Heart left ventricle (tissue), 16 donors: ENCODE data around the gene TCF20. TPM values are rescaled to one million over a fixed set of nuclear protein-coding genes. Genes with fewer than 3 reads are reported as not detected.
A peak's percentile ranks its signal among the peaks of the same experiment; 100 is the strongest.

Source experiments
- ATAC-seq, 4 donors: fragments of 200-7000 bp; cut with Tn5 transposase; one replicate each; pipeline ENCODE4 v1.9.1; 2020 to 2022; ENCODE audit warnings: moderate library complexity in 4 of 4, mild to moderate bottlenecking in 3 of 4, moderate number of reproducible peaks in 1 of 4
- DNase-seq, 5 donors: peaks; one replicate each; pipeline ENCODE4 v3.0.0-alpha.2; 2020
- H3K27ac ChIP-seq, 12 donors: fragments of 200-600 bp; sonication (generic) in 4 of 12; one replicate each; pipeline versions ENCODE4 v1.5.0 to v1.8.0; 2016 to 2022; ENCODE audit warnings: mild to moderate bottlenecking in 2 of 12
- H3K27me3 ChIP-seq, 9 donors: fragments of 200-600 bp; sonication (generic) in 2 of 9; one replicate each; pipeline versions ENCODE4 v1.5.1 to v1.8.0; 2016 to 2022; ENCODE audit warnings: mild to moderate bottlenecking in 3 of 9
- H3K36me3 ChIP-seq, 9 donors: fragments of 200-600 bp; sonication (generic) in 2 of 9; one replicate each; pipeline versions ENCODE4 v1.5.0 to v1.8.0; 2018 to 2022; ENCODE audit warnings: mild to moderate bottlenecking in 2 of 9
- H3K4me1 ChIP-seq, 12 donors: fragments of 200-600 bp; sonication (generic) in 4 of 12; one replicate each; pipeline versions ENCODE4 v1.5.0 to v1.8.0; 2016 to 2022; ENCODE audit warnings: mild to moderate bottlenecking in 3 of 12
- H3K4me3 ChIP-seq, 12 donors: fragments of 200-600 bp; sonication (generic) in 4 of 12; one replicate each; pipeline versions ENCODE4 v1.5.0 to v1.8.0; 2017 to 2022; ENCODE audit warnings: mild to moderate bottlenecking in 9 of 12, moderate library complexity in 4 of 12
- H3K9me3 ChIP-seq, 12 donors: fragments of 200-600 bp; sonication (generic) in 4 of 12; one replicate each; pipeline versions ENCODE4 v1.5.0 to v1.8.0; 2016 to 2022; ENCODE audit warnings: mild to moderate bottlenecking in 1 of 12
- POLR2A ChIP-seq, 2 donors: fragments of 450-650 bp; IDR thresholded peaks; one replicate each; pipeline ENCODE4 v1.6.1; 2017; ENCODE audit warnings: antibody characterized with exemption in 2 of 2, mild to moderate bottlenecking in 2 of 2, moderate library complexity in 2 of 2
- WGBS, 4 donors: extraction: QIAGEN DNeasy Blood & Tissue Kit in 2 of 4; methylation state at CpG; one replicate each; pipeline versions ENCODE4 v1.1.5 to v1.1.7; 2013 to 2018; 5-methylcytosine and 5-hydroxymethylcytosine counted together
- intact Hi-C, 10 donors: fragments of 100-400 bp; cut with DNase I; formaldehyde crosslinking; loops; one replicate each; pipeline versions ENCODE4 v1.11.1 to v1.14.2; 2022
- polyA plus RNA-seq, 2 donors: library from polyadenylated mRNA; stranded (reverse); fragments of 200-250 nt; gene quantifications; one replicate each; pipeline ENCODE4 v1.2.3, GENCODE V29; 2013
- total RNA-seq, 9 donors: library from RNA; depleted of rRNA in 2 of 9; stranded (reverse); fragments of >200 nt in 2 of 9; fragmentation: NEBNext Ultra II Directional in 3 of 9; extraction: Animal tissue kit (Norgen Biotek cat#: 25700) in 3 of 9; gene quantifications; one replicate each; pipeline versions ENCODE4 v1.1.0 to v1.2.4, GENCODE V29; 2016 to 2023
- TF ChIP-seq, protein P1 (sequence below), 12 donors: fragments of 200-600 bp; sonication (generic) in 4 of 12; IDR thresholded peaks; one replicate each; pipeline versions ENCODE4 v1.5.0 to v1.8.0; 2018 to 2022; ENCODE audit warnings: antibody characterized with exemption in 12 of 12, mild to moderate bottlenecking in 5 of 12
- donor health status: ischemic (EF 13 %, LVEDD 7.1; RV severe dilation, severe dysfunction).
- donor health status: healthy with polysubstance abuse.
- donor health status: DM: no; HTN: yes; CAD: no.
- donor health status: DM: no; HTN: no; CAD: no.
- donor health status: ischemic (EF 25% LVEDD 6.9; RV normal size, moderate dysfunction).
- donor health status: ischemic (EF 25% LVEDD 5.7; RV mildly dilated, moderate dysfunction).
- donor health status: healthy.
- donor health status: DM: yes; HTN: yes; CAD: no.
- donor health status: ischemic (EF 35%, LVEDD 5.7; RV mildly dilated, moderate dysfunction).
- donor health status: nonischemic (EF 11% LVEDD 7.7; RV severe dilation, severe dysfunction).
- donor health status: DM: yes; HTN: yes; CAD: no.
- donor health status: PGD.
- donor health status: ischemic (EF 29% LVEDD 5.4; RV normal size, mild dysfunction).
- donor health status: nonischemic (EF 23%, LVEDD 6.1; RV moderate dilation, normal function).

Gene TCF20
- total and polyA plus RNA-seq, 11 donors = 5.2 to 25.7 (median 15.7) TPM

DNA sequence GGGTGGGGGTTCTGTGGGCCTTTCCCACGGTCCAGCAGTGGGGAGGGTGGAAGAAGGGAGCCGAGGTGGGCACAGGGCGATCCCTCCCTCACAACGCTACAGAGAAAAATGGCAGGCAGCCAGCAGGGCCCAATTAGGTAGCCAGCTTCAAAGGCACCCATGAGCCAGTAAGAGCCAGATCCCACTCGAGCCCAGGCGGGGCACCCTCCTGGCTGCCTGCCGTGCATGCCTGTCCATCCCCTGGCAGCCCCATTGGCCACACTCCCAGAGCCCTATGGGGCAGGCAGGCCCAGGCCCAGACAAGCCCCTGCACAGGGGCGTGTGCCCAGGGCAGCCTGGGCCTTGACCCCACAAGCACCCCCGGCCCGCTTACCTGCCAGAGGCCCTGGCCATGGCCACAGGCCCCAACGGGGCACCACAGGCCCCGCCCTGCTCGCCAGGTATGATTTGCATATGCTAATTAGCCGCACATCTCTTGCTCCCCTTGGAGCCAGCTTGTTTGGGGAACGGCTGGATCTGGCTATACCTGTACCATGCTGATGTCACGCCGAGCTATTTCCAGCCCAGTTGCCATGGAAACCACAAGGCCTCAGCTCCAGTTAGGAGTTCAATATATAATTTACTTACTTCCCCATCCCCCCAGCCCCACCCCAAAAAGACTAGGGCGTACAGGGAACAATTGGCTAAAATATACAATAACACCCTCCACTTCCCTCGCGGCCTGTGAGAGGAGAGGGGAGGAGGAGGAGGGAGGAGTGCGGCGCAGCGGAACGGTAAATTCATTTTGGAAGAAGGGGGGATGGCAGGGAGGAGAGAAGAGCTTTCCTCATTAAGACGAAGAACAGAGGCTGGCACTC, 47.5 kb upstream of the TCF20 start:
- no peak for TF ChIP-seq POLR2A (IDR thresholded peaks at IDR 0.05)
- TF ChIP-seq, protein P1, sequence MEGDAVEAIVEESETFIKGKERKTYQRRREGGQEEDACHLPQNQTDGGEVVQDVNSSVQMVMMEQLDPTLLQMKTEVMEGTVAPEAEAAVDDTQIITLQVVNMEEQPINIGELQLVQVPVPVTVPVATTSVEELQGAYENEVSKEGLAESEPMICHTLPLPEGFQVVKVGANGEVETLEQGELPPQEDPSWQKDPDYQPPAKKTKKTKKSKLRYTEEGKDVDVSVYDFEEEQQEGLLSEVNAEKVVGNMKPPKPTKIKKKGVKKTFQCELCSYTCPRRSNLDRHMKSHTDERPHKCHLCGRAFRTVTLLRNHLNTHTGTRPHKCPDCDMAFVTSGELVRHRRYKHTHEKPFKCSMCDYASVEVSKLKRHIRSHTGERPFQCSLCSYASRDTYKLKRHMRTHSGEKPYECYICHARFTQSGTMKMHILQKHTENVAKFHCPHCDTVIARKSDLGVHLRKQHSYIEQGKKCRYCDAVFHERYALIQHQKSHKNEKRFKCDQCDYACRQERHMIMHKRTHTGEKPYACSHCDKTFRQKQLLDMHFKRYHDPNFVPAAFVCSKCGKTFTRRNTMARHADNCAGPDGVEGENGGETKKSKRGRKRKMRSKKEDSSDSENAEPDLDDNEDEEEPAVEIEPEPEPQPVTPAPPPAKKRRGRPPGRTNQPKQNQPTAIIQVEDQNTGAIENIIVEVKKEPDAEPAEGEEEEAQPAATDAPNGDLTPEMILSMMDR (IDR thresholded peaks at IDR 0.05) = no peak
- Histone ChIP-seq H3K9me3 (no peaks in the 10 kb centered on the region), H3K4me3 (no peak overlapping the region), H3K27ac (peak overlapping the region in 1 of 12 donors; percentile 22), H3K27me3 (peaks cover 0 to 7% (median 0%) of the 10 kb centered on the region in 9 donors), H3K4me1 (peaks cover 0 to 16% (median 4%) of the 10 kb centered on the region in 12 donors), H3K36me3 (no peaks in the 10 kb centered on the region)
- WGBS, 4 donors = 75 to 83% (median 78%) methylated on average over 14 to 25 of the region's 25 CpGs
- intact Hi-C loops = loop anchor here in 1 of 10 donors (10.0 kb wide), 2 partner anchors 83 to 97 kb away; no protein-coding TSS in a partner anchor
- DNase-seq = peak in 2 of 5 donors; percentile 29 to 50
- peak in 1 of 4 donors; percentile 44 for ATAC-seq

- intact Hi-C loops = loop anchor here in 1 of 10 donors (10.0 kb wide), 2 partner anchors 82 to 98 kb away; no protein-coding TSS in a partner anchor
- DNase-seq = peak in 1 of 5 donors; percentile 39
- Histone ChIP-seq H3K4me1 (peaks cover 0 to 16% (median 4%) of the 10 kb centered on the region in 12 donors), H3K4me3 (no peak overlapping the region), H3K9me3 (no peaks in the 10 kb centered on the region), H3K36me3 (no peaks in the 10 kb centered on the region), H3K27ac (no peak overlapping the region), H3K27me3 (peaks cover 0 to 9% (median 0%) of the 10 kb centered on the region in 9 donors)
- TF ChIP-seq POLR2A (IDR thresholded peaks at IDR 0.05) = no peak
- TF ChIP-seq, protein P1 (IDR thresholded peaks at IDR 0.05) = no peak
- peak in 3 of 4 donors; percentile 21 to 71 (median 28) for ATAC-seq
- WGBS, 4 donors = 76 to 81% (median 79%) methylated on average over 13 of the region's 13 CpGs
Observed at GRCh38 chr22:42317008-42317407, 46.6 kb upstream of the TCF20 start.

DNA sequence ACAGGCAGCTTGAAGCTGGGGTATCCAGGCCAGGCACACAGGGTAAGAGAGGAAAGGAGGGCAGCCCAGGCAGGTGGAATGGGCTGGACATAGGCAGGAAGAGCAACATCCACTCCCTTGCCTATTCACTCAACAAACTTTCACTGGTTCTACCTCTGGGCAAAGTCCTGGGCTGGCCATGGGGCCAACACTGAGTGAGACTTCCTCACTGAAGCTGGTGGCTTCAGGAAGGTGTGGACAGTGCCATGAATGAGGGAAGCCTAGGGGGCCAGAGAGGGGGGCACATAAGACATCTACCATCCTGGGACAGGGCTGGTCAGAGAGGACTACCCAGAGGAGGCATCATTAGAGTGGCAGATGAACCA, 44.9 kb upstream of the TCF20 start:
- no peak for TF ChIP-seq POLR2A (IDR thresholded peaks at IDR 0.05)
- TF ChIP-seq, protein P1 (IDR thresholded peaks at IDR 0.05) = no peak
- ATAC-seq (no peak), DNase-seq (no peak)
- intact Hi-C loops = loop anchor here in 1 of 10 donors (10.0 kb wide), 2 partner anchors 81 to 99 kb away; no protein-coding TSS in a partner anchor
- H3K36me3 ChIP-seq = no peaks in the 10 kb centered on the region
- H3K27ac ChIP-seq = no peak overlapping the region
- H3K4me1 ChIP-seq = peaks cover 0 to 16% (median 4%) of the 10 kb centered on the region in 12 donors
- peaks cover 0 to 11% (median 0%) of the 10 kb centered on the region in 9 donors for H3K27me3 ChIP-seq
- H3K4me3 ChIP-seq = no peak overlapping the region
- no peaks in the 10 kb centered on the region for H3K9me3 ChIP-seq

DNA sequence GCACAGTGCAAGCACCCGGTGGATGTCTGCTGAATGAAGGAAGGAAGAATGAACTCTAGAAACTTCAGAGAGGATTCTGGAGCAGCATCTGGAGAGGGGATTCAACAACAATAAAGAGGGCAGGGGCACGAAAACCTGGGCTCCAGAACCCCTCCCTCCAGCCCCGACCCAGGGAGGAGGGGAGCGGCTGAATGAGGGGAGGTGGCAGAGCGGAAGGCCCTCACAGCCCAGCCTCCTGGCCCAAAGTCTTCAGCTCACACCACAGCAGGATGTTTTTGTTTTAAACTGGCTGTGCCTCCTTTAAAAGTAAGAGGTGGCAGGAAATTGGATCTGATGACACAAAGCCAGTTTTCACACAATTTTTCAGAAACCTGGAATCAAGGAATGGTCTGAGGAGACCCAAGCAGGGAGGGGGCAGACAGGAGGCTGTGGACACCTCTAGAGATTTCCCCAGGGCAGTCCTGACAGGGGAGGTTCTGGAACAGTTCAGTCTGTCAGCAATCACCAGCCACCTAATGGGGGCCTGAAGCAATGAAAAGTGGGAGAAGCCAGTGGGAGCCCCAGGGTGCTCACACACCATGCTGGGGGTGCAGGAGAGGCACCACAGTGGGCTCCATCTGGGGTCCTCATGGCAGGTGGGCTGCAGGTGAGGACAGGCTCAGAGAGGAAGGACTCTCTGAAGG, 44.4 kb upstream of the TCF20 start:
- TF ChIP-seq POLR2A (IDR thresholded peaks at IDR 0.05) = no peak
- TF ChIP-seq, protein P1 (IDR thresholded peaks at IDR 0.05) = no peak
- WGBS, 4 donors = 49 to 54% (median 51%) methylated on average over 4 to 5 of the region's 5 CpGs
- Histone ChIP-seq H3K9me3 (no peaks in the 10 kb centered on the region), H3K4me1 (peaks cover 0 to 16% (median 4%) of the 10 kb centered on the region in 12 donors), H3K27me3 (peaks cover 0 to 11% (median 0%) of the 10 kb centered on the region in 9 donors), H3K27ac (no peak overlapping the region), H3K36me3 (no peaks in the 10 kb centered on the region), H3K4me3 (no peak overlapping the region)
- intact Hi-C loops = loop anchor here in 1 of 10 donors (10.0 kb wide), 2 partner anchors 80 to 100 kb away; no protein-coding TSS in a partner anchor
- ATAC-seq (no peak), DNase-seq (no peak)
